HG02938 (cell line): ENCODE measurements around the gene MDC1.
"Not testable (repeated sequence)": the region's sequence is repeated elsewhere in the genome, so short reads cannot be mapped to it uniquely, and the experiment has no call there.

ENCODE experiments used
- ATAC-seq: cut with Tn5 transposase; IDR thresholded peaks from one replicate; pipeline ENCODE4 v1.9.1; 2021; ENCODE audit warnings: mild to moderate bottlenecking, moderate library complexity; ENCODE audit not compliant: unreplicated experiment

MDC1 gene

DNA sequence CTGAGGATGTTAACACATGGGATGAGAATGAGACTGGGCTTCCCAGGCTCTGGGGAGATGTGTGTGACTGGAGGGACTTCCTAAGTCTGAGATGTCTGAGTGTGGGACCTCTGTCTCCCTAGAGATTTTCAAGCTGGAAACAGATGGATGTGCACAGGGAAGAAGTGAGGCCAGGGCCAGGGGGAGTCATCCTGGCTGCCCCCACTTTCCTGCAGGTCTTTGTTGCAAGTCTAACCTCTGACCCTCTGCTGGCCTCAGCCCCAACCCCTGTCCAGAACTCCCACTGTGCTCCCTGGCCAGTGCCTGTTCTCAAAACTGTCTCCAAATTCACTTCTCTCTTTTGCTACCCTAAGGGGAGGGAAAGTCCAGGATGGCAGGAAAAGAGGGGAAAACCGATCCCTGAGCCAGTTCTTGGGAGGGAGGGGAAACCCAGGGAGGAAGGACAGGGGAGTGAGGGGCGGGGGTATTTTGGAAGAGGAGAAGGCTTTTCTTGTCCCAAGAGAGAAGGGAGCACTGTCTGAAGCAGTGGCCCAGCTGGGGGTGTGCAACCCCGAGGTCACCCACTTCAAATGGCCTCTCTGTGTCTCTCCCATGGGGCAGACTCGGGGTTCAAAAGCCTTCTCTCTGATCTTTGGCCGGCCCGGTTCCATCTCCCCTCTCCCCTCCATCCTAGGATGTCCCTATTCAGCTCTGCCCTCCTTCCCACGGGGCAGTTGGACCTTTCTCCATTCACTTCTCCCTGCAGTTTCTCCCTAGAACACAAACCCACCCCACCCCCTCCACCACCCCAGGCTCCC, 33.7 kb downstream of the MDC1 start:
- no peak for ATAC-seq

- no peak for ATAC-seq
Observed at GRCh38 chr6:30682143-30683117, 34.7 kb downstream of the MDC1 start.

DNA sequence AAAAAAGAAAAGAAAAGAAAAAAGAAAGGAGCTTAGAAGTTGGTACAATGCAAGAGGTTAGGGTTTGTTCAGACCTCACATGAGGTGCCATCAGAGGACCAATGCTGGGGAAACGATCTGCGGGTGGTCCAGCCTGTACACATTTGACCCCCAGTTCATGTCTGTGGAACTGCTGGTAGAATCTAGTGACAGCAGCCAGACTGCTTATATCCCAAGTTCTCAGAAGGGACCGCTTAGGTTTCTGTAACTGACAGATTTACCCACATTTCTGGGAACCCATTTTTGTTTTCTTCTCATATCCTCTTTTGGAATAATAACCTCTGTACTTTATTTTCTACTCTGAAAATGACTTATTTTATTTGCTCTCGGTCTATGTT, 35.3 kb downstream of the MDC1 start:
- no peak for ATAC-seq

- no peak for ATAC-seq
Observed at GRCh38 chr6:30679765-30680535, 37.1 kb downstream of the MDC1 start.

- no peak for ATAC-seq
Observed at GRCh38 chr6:30678964-30679726, 37.9 kb downstream of the MDC1 start.

DNA sequence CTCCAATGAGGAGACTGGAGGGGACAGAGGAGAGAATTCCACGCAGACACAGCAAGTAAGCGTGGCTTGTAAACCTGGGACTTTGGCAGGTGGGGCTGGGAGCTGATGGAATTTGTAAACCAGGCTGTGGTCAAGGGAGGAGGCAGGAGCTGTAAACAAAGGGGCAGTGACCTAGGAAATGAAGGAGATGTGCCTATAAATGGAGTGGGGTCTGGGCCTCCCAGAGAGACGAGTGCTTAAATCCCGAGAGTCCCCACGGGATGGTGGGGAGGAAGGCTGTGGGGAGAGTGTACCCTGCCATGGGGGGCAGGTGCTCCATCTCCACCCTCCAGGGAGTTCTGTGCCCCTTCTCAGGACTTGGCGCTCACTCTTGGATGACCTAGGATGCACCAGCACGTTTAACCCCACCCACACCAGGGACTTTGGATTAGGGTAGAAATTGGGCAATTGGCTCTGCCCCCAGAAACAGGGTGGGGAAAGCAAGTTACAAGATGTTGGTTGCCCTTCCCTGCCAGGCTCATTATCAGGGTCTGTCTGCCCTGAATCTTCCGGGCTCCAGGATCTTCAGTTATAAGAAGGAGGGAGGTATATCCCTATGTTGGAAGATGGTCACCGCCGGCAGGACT, 40.3 kb downstream of the MDC1 start:
- ATAC-seq: no peak

DNA sequence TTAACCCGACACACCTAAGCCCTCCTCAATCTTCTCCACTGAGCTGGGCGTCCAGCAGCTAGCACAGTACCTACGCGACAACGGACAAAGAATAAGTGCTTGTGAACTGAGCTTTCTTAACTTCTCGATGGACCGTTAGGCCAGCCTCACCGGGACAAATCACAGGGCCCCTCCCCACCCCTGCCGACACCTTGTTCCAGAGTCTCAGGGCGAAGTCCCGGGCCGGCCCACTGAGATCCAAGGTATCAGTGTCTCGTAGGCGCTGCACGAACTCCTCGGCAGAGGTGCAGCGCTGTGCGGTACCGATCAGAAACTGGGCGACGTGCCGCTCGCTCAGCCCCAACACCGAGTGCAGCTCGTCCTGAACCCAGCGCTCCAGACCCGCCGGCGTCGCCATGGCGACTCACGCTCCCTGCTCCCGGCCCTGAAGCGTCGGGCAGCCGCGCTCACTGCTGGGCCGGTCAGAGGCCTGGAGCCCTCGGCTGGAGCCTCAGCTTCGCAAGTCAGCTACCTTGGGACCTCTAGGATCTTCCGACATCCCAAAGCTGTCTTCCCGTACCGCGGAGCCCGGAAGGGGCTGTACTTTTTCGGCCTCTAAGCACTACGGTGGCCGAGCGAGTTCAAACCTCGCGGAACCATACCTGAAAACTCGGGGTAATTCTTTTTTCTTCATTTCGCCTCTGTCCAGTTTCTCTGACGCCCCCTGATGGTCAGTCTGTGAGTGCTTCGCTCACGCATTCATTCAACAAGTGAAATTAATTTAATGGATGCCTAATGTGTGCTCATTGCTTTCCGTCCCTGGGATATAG, 44.4 kb downstream of the MDC1 start, which contains the start of gene DHX16:
Gene DHX16, minus strand, starts transcription at position 562 of the 809 bp plus-strand sequence. Its CDS starts 165 bp downstream, at position 397.
- ATAC-seq: peak; percentile 69

DNA sequence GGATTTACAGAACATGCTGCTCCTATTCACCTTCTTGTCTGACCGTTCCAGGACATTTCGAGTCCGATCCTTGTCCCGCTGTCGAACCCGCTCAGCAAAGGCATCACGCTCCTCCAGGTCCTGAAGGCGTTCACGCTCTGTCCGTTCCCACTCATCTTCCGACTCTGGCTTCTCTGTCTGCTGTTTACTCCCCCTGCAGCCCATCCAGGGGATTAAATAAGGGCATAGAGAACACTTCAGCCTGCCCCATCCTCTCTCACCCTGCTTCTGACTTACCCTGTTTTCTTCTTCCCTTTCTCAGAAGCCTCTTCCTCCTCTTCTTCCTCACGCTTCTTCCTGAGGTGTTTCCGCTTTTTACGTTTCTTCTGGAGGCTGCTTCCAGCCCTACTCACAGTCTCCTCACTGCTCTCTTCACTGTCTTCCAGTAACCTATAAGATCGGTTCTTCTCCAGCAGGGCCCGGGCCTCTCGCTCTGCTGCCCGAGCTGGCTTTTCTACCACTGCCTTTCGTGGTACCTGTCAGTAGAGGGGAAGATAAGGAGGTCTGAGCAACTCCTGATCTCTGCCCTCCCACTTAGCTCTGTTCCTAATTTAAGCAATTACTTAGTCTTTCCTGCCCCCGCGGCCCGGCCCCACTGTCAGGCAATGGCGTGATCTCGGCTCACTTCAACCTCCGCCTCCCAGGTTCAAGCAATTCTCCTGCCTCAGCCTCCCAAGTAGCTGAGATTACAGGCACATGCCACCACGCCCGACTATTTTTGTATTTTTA, 46.1 kb downstream of the MDC1 start:
- ATAC-seq: no peak

DNA sequence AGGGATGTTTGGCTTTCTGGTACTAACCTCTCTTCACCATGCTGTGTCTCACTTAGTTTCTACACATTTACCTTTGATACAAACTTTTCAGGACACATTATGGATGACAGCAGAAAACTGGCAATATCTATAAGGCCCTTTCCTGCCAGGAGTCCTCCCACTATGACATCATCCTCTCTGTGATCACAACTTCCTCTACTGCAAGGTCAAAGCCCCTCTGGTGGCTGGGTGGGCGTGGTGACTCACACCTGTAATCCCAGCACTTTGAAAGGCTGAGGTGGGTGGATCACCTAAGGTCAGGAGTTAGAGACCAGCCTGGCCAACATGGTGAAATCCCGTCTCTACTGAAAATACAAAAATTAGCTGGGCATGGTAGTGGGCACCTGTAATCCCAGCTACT, 50.8 kb downstream of the MDC1 start:
- ATAC-seq: not testable (repeated sequence)

DNA sequence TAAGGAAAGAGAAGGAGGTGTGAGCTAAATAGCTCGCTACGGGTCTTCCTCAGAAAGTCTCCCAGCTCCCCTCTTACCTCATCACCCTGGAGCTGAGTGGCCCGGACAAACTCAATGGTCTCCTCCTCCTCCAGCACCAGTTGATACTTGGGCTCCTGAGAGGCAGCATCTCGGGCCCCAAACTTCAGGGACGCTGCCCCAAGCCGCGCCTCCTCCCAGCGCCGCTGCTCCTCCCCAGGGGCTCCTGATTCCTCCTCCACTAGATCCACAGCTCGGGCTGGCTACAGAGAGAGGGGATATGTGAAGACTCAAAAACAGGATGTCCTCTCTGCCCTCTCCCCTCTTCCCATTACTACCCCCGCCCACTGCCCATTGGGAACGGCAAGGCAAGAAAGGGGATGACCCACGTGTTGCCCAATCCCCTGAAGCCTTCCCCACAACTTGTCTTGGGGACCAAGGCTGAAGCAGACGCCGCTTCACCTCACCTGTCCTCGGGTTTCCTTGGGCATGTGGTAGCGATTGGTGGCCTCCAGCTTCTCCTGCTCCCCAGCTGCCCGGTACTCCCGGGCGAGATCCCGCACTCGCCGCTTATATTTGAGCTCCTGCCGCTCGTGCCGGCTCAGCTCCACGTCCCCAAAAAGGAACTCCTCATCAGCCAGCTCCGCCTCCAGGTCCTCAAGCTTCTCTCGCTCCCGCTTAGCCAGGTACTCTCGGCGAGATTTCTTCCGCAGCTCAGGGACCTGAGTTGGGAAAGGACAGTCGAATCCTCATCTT, 51.9 kb downstream of the MDC1 start:
- no peak for ATAC-seq

DNA sequence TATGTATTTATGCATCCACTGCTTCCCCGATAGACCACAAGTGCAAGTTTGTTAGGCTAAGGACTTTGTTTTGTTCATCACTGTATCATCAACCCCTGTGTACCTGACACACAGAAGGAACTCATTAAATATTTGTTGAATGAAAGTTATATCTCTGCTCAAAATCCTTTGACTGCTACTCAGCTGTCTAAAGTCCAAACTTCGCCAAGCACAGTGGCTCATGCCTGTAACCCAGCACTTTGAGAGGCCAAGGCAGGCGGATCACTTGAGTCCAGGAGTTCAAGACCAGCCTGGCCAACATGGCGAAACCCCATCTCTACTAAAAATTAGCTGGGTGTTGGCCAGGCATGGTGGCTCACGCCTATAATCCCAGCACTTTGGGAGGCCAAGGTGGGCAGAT, 59.2 kb downstream of the MDC1 start:
- not testable (repeated sequence) for ATAC-seq

GRCh38 chr6:30657454-30657853, 59.6 kb downstream of the MDC1 start:
- ATAC-seq: no peak

- no peak for ATAC-seq
Observed at GRCh38 chr6:30656513-30656912, 60.6 kb downstream of the MDC1 start.

DNA sequence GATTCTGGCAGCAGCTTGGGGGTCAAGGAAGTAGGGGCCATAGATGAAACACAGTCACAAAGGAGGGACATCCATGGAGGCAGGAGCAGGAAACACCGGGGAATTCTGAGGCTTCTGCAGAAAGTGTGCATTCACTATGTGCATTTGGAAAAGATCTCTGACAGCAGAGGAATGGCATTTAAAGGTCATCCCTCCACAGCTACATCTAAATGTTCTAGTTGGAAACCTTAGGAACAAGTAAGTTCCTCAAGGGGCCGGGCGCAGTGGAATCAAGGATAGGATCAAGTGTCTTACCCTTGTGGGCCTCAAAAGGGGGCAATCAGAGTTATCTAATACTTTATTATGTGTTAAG, 61.4 kb downstream of the MDC1 start:
- ATAC-seq: no peak

DNA sequence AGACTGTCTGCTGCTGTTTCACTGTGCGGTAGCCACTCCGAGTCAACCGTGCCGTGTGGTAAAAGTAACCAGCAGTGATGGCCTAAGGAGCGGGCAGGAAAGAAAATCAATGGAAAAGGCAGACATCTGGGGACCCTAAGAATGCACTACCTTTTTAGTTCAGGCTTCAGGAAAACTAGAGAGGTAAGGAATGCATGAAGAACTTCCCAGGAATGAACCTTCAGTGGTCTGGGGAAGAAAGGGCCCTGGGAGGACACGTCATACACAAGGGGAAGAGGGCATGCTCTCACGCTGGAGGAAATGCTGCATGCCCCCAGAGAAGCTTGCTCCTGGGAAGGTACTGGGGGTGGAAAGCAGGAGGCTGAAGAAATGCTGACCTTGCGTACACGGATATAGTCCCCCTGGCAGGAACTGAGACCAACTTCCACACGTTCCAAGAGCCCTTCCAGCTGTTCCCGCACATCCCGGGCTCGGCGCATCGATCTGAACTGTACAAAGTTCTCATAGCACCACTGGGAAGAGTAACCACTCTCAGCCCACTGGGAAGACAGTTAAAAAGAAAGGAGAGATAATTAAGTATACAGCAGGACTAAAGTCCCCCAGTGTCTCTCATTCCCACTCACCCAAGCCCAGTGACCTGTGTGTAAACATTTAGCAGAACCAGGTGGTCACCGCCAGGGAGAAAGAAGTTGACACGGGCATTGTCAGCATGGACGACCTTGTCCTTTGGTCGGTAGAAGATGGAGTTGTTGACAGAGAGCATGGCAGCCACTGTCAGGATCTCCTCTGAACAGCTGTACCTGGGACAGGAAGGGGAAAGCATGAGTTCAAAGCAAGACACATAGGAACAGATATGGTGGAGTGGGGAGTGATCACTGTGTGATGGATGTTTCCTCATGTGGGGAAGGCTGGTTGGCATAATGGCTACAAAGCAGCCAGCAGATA, 62.0 kb downstream of the MDC1 start:
- no peak for ATAC-seq

DNA sequence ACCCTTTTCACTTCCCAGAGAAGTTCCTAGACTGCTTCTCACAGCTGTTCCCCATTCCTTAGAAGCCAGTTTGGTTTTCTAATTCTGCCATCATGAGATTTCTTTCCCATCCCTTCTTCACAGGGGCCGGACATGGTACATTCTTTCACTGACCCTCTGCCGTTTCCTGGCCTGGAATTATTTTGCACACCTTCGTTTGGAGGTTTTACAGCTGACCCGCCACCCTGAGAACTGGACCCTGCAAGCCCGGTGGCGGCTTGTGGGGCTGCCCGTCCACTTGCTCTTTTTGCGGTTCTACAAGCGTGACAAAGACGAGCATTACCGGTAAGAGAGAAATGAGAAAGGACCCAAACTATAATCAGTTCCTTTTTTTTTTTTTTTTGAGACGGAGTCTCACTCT, 65.9 kb downstream of the MDC1 start:
- ATAC-seq: no peak
